Stomach (tissue), 9 donors: ENCODE results near the gene DDX25. TPM values are rescaled to one million over a fixed set of nuclear protein-coding genes. Genes with fewer than 3 reads are reported as not detected.

ENCODE experiments used
- DNase-seq, 2 donors: peaks; one replicate each; pipeline versions ENCODE4 v3.0.0 to v3.0.0-alpha.2; 2013 to 2019
- H3K27ac ChIP-seq, 5 donors: fragments of 200-600 bp in 4 of 5; sonication (generic) in 4 of 5; one replicate each; pipeline ENCODE4 v1.5.1; 2013 to 2019; ENCODE audit warnings: mild to moderate bottlenecking in 1 of 5, moderate library complexity in 1 of 5
- H3K27me3 ChIP-seq, 3 donors: fragments of 200-600 bp; sonication (generic); one replicate each; pipeline ENCODE4 v1.5.1; 2017 to 2019; ENCODE audit warnings: mixed run types in 1 of 3
- H3K36me3 ChIP-seq, 4 donors: fragments of 200-600 bp; sonication (generic); 1 replicate in 3 of 4; 2 replicates in 1 of 4; pipeline ENCODE4 v1.5.1; 2016 to 2019
- H3K4me1 ChIP-seq, 4 donors: fragments of 200-600 bp; sonication (generic); one replicate each; pipeline ENCODE4 v1.5.1; 2016 to 2019
- H3K4me3 ChIP-seq, 4 donors: fragments of 200-600 bp; sonication (generic) in 3 of 4; one replicate each; pipeline ENCODE4 v1.5.1; 2016 to 2019; ENCODE audit warnings: mild to moderate bottlenecking in 1 of 4
- H3K9me3 ChIP-seq, 4 donors: fragments of 200-600 bp; sonication (generic); one replicate each; pipeline ENCODE4 v1.5.1; 2016 to 2019
- CTCF ChIP-seq, 7 experiments: fragments of 450-650 bp in 4 of 7; fragments of 200-600 bp in 3 of 7; sonication (generic) in 3 of 7; IDR thresholded peaks; one replicate each; pipeline ENCODE4 v1.5.1; 2016 to 2019; ENCODE audit warnings: antibody characterized with exemption in 7 of 7, control low read depth in 2 of 7, mild to moderate bottlenecking in 1 of 7
- EP300 ChIP-seq: sonication (generic); formaldehyde crosslinking; IDR thresholded peaks from one replicate; pipeline ENCODE4 v1.6.1; 2017; ENCODE audit warnings: antibody characterized with exemption
- POLR2A ChIP-seq, 4 donors: fragments of 450-650 bp; IDR thresholded peaks; one replicate each; pipeline ENCODE4 v1.6.1; 2016; ENCODE audit warnings: antibody characterized with exemption in 4 of 4, control low read depth in 2 of 4, mild to moderate bottlenecking in 1 of 4, moderate library complexity in 1 of 4
- POLR2AphosphoS5 ChIP-seq, 3 donors: sonication (generic); formaldehyde crosslinking; IDR thresholded peaks; one replicate each; pipeline ENCODE4 v1.6.1; 2016; ENCODE audit warnings: antibody characterized with exemption in 3 of 3
- WGBS, 5 donors: extraction: QIAGEN DNeasy Blood & Tissue Kit in 3 of 5; methylation state at CpG; one replicate each; pipeline versions ENCODE4 v1.1.5 to v1.1.7; 2013 to 2018; 5-methylcytosine and 5-hydroxymethylcytosine counted together
- intact Hi-C: fragments of 100-400 bp; cut with DNase I; formaldehyde crosslinking; loops from one replicate; pipeline ENCODE4 v1.15.1; 2023; ENCODE audit warnings: low total_unique reads
- polyA plus RNA-seq, 3 donors: library from polyadenylated mRNA; stranded (reverse); fragments of 200-250 nt; gene quantifications; one replicate each; pipeline ENCODE4 v1.2.3, GENCODE V29; 2013
- total RNA-seq, 5 donors: library from RNA; depleted of rRNA; stranded (reverse); fragments of >200 nt; gene quantifications; one replicate each; pipeline versions ENCODE4 v1.1.0 to v1.2.3, GENCODE V29; 2014 to 2016
- donor health status: healthy with polysubstance abuse.
- donor health status: Bipolar disorder and iron deficiency.
- donor health status: healthy.

DDX25 gene
- total and polyA plus RNA-seq, 8 donors: under 0.01 to 1.0 (median 0.30) TPM; not detected in 3

- no peak overlapping the region for H3K27ac ChIP-seq
- H3K4me3 ChIP-seq: no peak overlapping the region
- intact Hi-C loops: no loop called here
- peak in 1 of 2 donors; percentile 10 for DNase-seq
- H3K4me1 ChIP-seq: peaks cover 0 to under 1% (median 0%) of the 10 kb centered on the region in 4 donors
- TF ChIP-seq CTCF (IDR thresholded peaks at IDR 0.05): no peak
- TF ChIP-seq POLR2A (IDR thresholded peaks at IDR 0.05): no peak
- 57 to 75% (median 66%) methylated on average over 3 of the region's 3 CpGs for WGBS, 5 donors
- H3K27me3 ChIP-seq: peaks cover 0 to 37% (median 15%) of the 10 kb centered on the region in 3 donors
- no peaks in the 10 kb centered on the region for H3K9me3 ChIP-seq
- H3K36me3 ChIP-seq: no peaks in the 10 kb centered on the region
These were observed 26.8 kb downstream of the DDX25 start for GRCh38 chr11:125931116-125931515.

GRCh38 chr11:125931668-125932067 is 27.4 kb downstream of the DDX25 start:
- no peak overlapping the region for H3K27ac ChIP-seq
- peaks cover 0 to 32% (median 13%) of the 10 kb centered on the region in 3 donors for H3K27me3 ChIP-seq
- intact Hi-C loops: no loop called here
- peak in 1 of 2 donors; percentile 51 for DNase-seq
- H3K4me3 ChIP-seq: no peak overlapping the region
- no peaks in the 10 kb centered on the region for H3K36me3 ChIP-seq
- TF ChIP-seq POLR2A (IDR thresholded peaks at IDR 0.05): no peak
- no peak for TF ChIP-seq POLR2AphosphoS5 (IDR thresholded peaks at IDR 0.05)
- no peak for TF ChIP-seq CTCF (IDR thresholded peaks at IDR 0.05)
- no peaks in the 10 kb centered on the region for H3K4me1 ChIP-seq
- 72 to 84% (median 76%) methylated on average over 6 of the region's 6 CpGs for WGBS, 5 donors
- no peaks in the 10 kb centered on the region for H3K9me3 ChIP-seq

GRCh38 chr11:125932301-125932700 is 28.0 kb downstream of the DDX25 start:
- no peaks in the 10 kb centered on the region for H3K4me1 ChIP-seq
- no peak overlapping the region for H3K27ac ChIP-seq
- no peak for DNase-seq
- H3K36me3 ChIP-seq: no peaks in the 10 kb centered on the region
- WGBS, 5 donors: 78 to 89% (median 85%) methylated on average over 9 of the region's 9 CpGs
- H3K27me3 ChIP-seq: peaks cover 0 to 26% (median 8%) of the 10 kb centered on the region in 3 donors
- no peaks in the 10 kb centered on the region for H3K9me3 ChIP-seq
- intact Hi-C loops: no loop called here
- H3K4me3 ChIP-seq: no peak overlapping the region
- TF ChIP-seq POLR2AphosphoS5 (IDR thresholded peaks at IDR 0.05) (no peak), EP300 (no peak), POLR2A (IDR thresholded peaks at IDR 0.05) (no peak), CTCF (IDR thresholded peaks at IDR 0.05) (no peak)

- DNase-seq: peak; percentile 10 to 22
- WGBS, 5 donors: 60 to 69% (median 64%) methylated on average over 12 of the region's 12 CpGs
- TF ChIP-seq EP300: no peak
These were observed 28.9 kb downstream of the DDX25 start for GRCh38 chr11:125933030-125933813.

GRCh38 chr11:125934473-125934872 is 30.2 kb downstream of the DDX25 start:
- Histone ChIP-seq H3K4me3 (no peak overlapping the region), H3K27me3 (peaks cover 0 to 23% (median 5%) of the 10 kb centered on the region in 3 donors), H3K36me3 (no peaks in the 10 kb centered on the region), H3K9me3 (no peaks in the 10 kb centered on the region), H3K4me1 (no peaks in the 10 kb centered on the region), H3K27ac (no peak overlapping the region)
- intact Hi-C loops: no loop called here
- TF ChIP-seq CTCF (IDR thresholded peaks at IDR 0.05) (no peak), POLR2AphosphoS5 (IDR thresholded peaks at IDR 0.05) (no peak), POLR2A (IDR thresholded peaks at IDR 0.05) (no peak), EP300 (no peak)
- WGBS, 5 donors: 92 to 96% (median 95%) methylated on average over 8 of the region's 8 CpGs
- no peak for DNase-seq

More at GRCh38 chr11:125933030-125933813, 28.9 kb downstream of the DDX25 start:
- Histone ChIP-seq H3K4me3 (no peak overlapping the region), H3K27me3 (peaks cover 0 to 26% (median 5%) of the 10 kb centered on the region in 3 donors), H3K27ac (no peak overlapping the region), H3K4me1 (no peaks in the 10 kb centered on the region), H3K36me3 (no peaks in the 10 kb centered on the region), H3K9me3 (no peaks in the 10 kb centered on the region)
- intact Hi-C loops: no loop called here
